ENCODE measurements around the gene MTOR.
A peak's percentile ranks its signal among the peaks of the same experiment; 100 is the strongest.

The MTOR gene

GRCh38 chr1:11152755-11153154, 109.6 kb downstream of the MTOR start:
- no peaks in the 10 kb centered on the region for H3K27me3 Mint-ChIP-seq (ENCODE audit: low read depth, poor library complexity)
- H3K9me3 Mint-ChIP-seq: no peaks in the 10 kb centered on the region
- DNase-seq: no peak
- no peak overlapping the region for H3K27ac Mint-ChIP-seq
- H3K4me1 Mint-ChIP-seq: peaks cover 20% of the 10 kb centered on the region
- peaks cover 48% of the 10 kb centered on the region for H3K36me3 Mint-ChIP-seq (ENCODE audit: low read depth)
- no peak for TF ChIP-seq CTCF (IDR thresholded peaks at IDR 0.05)
- H3K4me3 Mint-ChIP-seq: no peak overlapping the region

DNA sequence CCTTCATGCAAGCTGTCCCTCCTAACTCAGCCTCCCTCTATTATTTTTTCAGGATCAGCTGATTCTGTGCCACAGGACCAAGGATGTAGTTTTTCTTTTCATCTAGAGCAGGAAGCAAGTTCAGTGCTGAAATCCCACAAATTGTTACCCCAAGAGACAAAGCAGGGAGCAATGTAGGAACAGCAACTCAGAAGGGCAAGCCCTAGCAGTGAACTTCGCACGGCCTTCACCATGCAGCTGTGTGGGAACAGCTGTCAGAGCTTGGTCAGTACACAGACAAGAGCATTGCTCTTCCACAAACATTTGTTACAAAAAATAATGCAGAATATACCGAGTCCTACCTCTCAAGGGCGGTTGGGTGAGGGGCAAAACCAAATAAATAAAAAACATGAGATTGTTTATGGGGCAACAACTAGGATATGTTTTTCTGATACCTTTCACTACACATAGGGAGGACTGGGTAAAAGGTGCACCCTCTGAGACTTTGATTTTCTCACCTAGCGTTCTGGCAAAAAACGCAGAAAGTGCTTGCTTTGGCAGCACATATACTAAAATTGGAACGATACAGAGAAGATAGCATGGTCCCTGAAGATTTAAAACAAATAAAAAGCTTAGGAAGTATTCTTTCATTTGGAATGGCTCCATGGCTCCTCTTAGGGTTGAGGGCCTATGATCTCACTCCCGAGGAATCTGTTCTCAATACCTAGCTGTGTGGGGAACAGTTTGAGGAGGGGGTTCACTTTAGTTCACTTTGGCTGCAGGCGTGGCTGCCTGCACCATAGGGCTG, 110.3 kb downstream of the MTOR start:
- TF ChIP-seq CTCF (IDR thresholded peaks at IDR 0.05): no peak
- no peaks in the 10 kb centered on the region for H3K27me3 Mint-ChIP-seq (ENCODE audit: low read depth, poor library complexity)
- H3K4me1 Mint-ChIP-seq: peaks cover 12% of the 10 kb centered on the region
- no peak overlapping the region for H3K4me3 Mint-ChIP-seq
- no peaks in the 10 kb centered on the region for H3K9me3 Mint-ChIP-seq
- no peak for DNase-seq
- peaks cover 48% of the 10 kb centered on the region for H3K36me3 Mint-ChIP-seq (ENCODE audit: low read depth)
- peak overlapping the region; percentile 57 for H3K27ac Mint-ChIP-seq

DNA sequence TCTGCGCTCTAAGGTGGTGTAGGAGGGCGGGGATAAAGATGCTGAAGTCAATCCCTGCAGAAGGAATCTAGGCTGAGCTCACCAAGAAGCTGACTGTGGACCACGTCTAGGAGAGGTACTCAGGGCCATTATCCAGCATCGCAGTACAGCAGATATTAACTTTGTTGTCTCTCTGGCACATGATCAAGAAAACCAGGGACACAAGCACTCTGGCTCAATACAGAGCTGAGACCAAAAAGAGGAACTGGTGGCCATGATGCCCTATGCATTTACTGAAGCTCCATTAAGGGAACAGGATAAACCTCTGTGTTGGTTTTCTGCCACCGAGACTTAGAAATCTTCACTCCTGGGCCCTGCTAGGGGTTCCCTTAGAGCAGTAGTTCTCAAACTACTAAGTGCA, 111.2 kb downstream of the MTOR start:
- no peak for DNase-seq
- Mint-ChIP-seq H3K4me1 (peaks cover 4% of the 10 kb centered on the region), H3K4me3 (no peak overlapping the region), H3K27ac (no peak overlapping the region), H3K9me3 (no peaks in the 10 kb centered on the region), H3K27me3 (ENCODE audit: low read depth, poor library complexity) (no peaks in the 10 kb centered on the region), H3K36me3 (ENCODE audit: low read depth) (peaks cover 45% of the 10 kb centered on the region)
- no peak for TF ChIP-seq CTCF (IDR thresholded peaks at IDR 0.05)

- no peak overlapping the region for H3K4me3 Mint-ChIP-seq
Measured at GRCh38 chr1:11150326-11150725, 112.0 kb downstream of the MTOR start.

GRCh38 chr1:11147197-11147770, 115.1 kb downstream of the MTOR start:
- Mint-ChIP-seq H3K4me1 (no peaks in the 10 kb centered on the region), H3K27ac (no peak overlapping the region), H3K9me3 (no peaks in the 10 kb centered on the region), H3K4me3 (no peak overlapping the region), H3K36me3 (ENCODE audit: low read depth) (peaks cover 50% of the 10 kb centered on the region), H3K27me3 (ENCODE audit: low read depth, poor library complexity) (peaks cover 4% of the 10 kb centered on the region)
- no peak for TF ChIP-seq CTCF (IDR thresholded peaks at IDR 0.05)
- DNase-seq: no peak

More at GRCh38 chr1:11150326-11150725, 112.0 kb downstream of the MTOR start:
- Mint-ChIP-seq H3K27ac (no peak overlapping the region), H3K4me1 (peaks cover 4% of the 10 kb centered on the region), H3K27me3 (ENCODE audit: low read depth, poor library complexity) (no peaks in the 10 kb centered on the region), H3K36me3 (ENCODE audit: low read depth) (peaks cover 43% of the 10 kb centered on the region), H3K9me3 (no peaks in the 10 kb centered on the region)
- no peak for DNase-seq
- no peak for TF ChIP-seq CTCF (IDR thresholded peaks at IDR 0.05)

DNA sequence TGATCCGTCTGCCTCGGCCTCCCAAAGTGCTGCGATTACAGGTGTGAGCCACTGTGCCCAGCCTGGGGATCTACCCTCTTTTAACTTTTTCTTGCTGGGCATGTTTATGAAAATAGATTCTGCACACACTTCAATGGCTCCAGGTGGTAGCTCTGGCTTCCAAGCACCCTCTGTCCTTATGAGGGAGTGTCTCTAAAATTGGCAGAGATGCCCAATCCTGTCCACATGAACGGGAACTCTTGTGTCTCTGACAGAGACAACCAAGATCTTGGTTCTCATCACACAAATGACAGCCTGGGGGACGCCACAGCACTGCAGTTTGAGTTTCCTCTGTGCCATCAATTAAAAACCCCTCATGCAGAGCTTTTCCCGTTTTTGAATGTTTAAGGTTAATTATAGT, 116.6 kb downstream of the MTOR start:
- peaks cover 50% of the 10 kb centered on the region for H3K36me3 Mint-ChIP-seq (ENCODE audit: low read depth)
- H3K9me3 Mint-ChIP-seq: no peaks in the 10 kb centered on the region
- no peak overlapping the region for H3K4me3 Mint-ChIP-seq
- no peak for DNase-seq
- peaks cover 4% of the 10 kb centered on the region for H3K27me3 Mint-ChIP-seq (ENCODE audit: low read depth, poor library complexity)
- no peak for TF ChIP-seq CTCF (IDR thresholded peaks at IDR 0.05)
- H3K27ac Mint-ChIP-seq: no peak overlapping the region
- H3K4me1 Mint-ChIP-seq: no peaks in the 10 kb centered on the region
